DND-41 (cell line): ENCODE results near the gene CHN2.

Experiments used
- EZH2 ChIP-seq: IDR thresholded peaks from 3 replicates; pipeline ENCODE4 v1.6.1; 2012; ENCODE audit warnings: borderline replicate concordance, low read depth, mild to moderate bottlenecking, moderate library complexity, low read length, inconsistent platforms; ENCODE audit not compliant: severe bottlenecking
- TF ChIP-seq, protein P1 (sequence below): IDR thresholded peaks from 2 replicates; pipeline ENCODE4 v1.5.1; 2012; ENCODE audit warnings: borderline replicate concordance, low read length, moderate library complexity, mild to moderate bottlenecking; ENCODE audit not compliant: poor library complexity, severe bottlenecking; ENCODE audit errors: extremely low read depth

DNA sequence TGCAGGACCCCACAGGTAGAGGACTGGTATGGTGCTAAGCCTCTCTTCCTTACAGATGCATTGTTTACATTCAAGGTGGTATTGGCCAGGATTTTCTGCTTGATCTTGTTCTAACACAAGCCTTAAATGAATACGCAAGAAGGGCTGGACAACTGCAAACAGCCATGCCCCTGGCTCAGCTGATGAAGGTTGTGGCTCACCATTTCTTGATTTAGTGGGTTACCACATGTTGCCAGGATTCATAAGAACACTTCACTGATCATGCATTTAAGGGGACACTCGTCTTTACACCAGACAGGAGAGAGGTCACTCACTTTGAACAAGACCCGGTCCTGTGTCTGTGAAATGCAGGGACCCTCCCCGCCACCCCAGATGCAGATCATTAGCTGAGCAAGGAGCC lies 82.2 kb downstream of the CHN2 start:
- TF ChIP-seq, protein P1, sequence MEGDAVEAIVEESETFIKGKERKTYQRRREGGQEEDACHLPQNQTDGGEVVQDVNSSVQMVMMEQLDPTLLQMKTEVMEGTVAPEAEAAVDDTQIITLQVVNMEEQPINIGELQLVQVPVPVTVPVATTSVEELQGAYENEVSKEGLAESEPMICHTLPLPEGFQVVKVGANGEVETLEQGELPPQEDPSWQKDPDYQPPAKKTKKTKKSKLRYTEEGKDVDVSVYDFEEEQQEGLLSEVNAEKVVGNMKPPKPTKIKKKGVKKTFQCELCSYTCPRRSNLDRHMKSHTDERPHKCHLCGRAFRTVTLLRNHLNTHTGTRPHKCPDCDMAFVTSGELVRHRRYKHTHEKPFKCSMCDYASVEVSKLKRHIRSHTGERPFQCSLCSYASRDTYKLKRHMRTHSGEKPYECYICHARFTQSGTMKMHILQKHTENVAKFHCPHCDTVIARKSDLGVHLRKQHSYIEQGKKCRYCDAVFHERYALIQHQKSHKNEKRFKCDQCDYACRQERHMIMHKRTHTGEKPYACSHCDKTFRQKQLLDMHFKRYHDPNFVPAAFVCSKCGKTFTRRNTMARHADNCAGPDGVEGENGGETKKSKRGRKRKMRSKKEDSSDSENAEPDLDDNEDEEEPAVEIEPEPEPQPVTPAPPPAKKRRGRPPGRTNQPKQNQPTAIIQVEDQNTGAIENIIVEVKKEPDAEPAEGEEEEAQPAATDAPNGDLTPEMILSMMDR, result no peak
- TF ChIP-seq EZH2, result no peak
